DND-41 (cell line): Measurements from ENCODE around the gene DDX3X.
"Not testable (repeated sequence)": the region's sequence is repeated elsewhere in the genome, so short reads cannot be mapped to it uniquely, and the experiment has no call there.

Experiments used
- EZH2 ChIP-seq: IDR thresholded peaks from 3 replicates; pipeline ENCODE4 v1.6.1; 2012; ENCODE audit warnings: borderline replicate concordance, low read depth, mild to moderate bottlenecking, moderate library complexity, low read length, inconsistent platforms; ENCODE audit not compliant: severe bottlenecking
- TF ChIP-seq, protein P1 (sequence below): IDR thresholded peaks from 2 replicates; pipeline ENCODE4 v1.5.1; 2012; ENCODE audit warnings: borderline replicate concordance, low read length, moderate library complexity, mild to moderate bottlenecking; ENCODE audit not compliant: poor library complexity, severe bottlenecking; ENCODE audit errors: extremely low read depth

DNA sequence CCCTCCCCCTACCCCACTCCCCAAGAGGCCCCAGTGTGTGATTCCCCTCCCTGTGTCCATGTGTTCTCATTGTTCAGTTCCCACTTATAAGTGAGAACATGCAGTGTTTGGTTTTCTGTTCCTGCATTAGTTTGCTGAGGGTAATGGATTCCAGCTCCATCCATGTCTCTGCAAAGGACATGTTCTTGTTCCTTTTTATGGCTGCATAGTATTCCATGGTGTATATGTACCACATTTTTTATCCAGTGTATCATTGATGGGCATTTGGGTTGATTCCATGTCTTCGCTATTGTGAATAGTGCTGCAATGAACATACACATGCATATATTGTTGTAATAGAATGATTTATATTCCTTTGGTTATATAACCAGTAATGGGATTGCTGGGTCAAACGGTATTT lies 68.6 kb downstream of the DDX3X start:
- TF ChIP-seq, protein P1, sequence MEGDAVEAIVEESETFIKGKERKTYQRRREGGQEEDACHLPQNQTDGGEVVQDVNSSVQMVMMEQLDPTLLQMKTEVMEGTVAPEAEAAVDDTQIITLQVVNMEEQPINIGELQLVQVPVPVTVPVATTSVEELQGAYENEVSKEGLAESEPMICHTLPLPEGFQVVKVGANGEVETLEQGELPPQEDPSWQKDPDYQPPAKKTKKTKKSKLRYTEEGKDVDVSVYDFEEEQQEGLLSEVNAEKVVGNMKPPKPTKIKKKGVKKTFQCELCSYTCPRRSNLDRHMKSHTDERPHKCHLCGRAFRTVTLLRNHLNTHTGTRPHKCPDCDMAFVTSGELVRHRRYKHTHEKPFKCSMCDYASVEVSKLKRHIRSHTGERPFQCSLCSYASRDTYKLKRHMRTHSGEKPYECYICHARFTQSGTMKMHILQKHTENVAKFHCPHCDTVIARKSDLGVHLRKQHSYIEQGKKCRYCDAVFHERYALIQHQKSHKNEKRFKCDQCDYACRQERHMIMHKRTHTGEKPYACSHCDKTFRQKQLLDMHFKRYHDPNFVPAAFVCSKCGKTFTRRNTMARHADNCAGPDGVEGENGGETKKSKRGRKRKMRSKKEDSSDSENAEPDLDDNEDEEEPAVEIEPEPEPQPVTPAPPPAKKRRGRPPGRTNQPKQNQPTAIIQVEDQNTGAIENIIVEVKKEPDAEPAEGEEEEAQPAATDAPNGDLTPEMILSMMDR, result not testable (repeated sequence)
- not testable (repeated sequence) for TF ChIP-seq EZH2
